ENCODE results near the gene RAD23A. TPM values are rescaled to one million over a fixed set of nuclear protein-coding genes. Genes with fewer than 3 reads are reported as not detected.
"Not testable (repeated sequence)": the region's sequence is repeated elsewhere in the genome, so short reads cannot be mapped to it uniquely, and the experiment has no call there.

Gene RAD23A
- total RNA-seq, result 100 to 1,000 TPM; 129 to 156 TPM

DNA sequence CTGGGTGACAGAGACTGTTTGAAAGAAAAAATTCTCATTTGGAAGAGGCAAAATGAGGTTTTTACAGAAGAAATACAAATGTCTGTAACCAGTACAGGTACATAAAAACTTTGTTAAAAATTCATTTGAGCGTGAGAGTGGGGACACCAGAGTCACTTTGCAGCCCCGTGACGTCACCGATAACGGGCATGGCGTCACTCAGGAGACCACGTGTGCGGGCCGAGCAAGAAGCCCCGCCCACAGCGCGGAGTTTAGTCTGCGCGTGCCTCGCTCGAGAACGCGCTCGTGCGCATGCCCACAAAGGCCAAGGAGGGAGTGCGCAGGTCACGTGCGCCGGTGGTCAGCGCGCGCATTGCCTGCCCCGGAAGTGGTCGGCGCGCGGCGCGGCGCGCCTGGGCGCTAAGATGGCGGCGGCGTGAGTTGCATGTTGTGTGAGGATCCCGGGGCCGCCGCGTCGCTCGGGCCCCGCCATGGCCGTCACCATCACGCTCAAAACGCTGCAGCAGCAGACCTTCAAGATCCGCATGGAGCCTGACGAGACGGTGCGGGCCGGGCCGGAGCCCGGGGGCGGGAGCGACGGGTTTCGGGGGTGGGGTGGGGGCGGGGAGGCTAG lies at the start of gene RAD23A:
TSS of gene RAD23A (plus strand) at position 384 of the 613 bp plus-strand sequence. CDS start at position 471, 87 bp downstream.
- Mint-ChIP-seq H3K27me3 (no peaks in the 10 kb centered on the region), H3K4me1 (peaks cover 14% of the 10 kb centered on the region), H3K36me3 (ENCODE audit: low read depth) (peaks cover 100% of the 10 kb centered on the region), H3K27ac (peak within 1 kb of the TSS; percentile 98), H3K4me3 (peak within 1 kb of the TSS; percentile 97), H3K9me3 (no peaks in the 10 kb centered on the region)
- peak; percentile 84 for ATAC-seq (replicated peaks)

GRCh38 chr19:12896460-12896859 lies 49.2 kb upstream of the RAD23A start:
- Mint-ChIP-seq H3K27me3 (no peaks in the 10 kb centered on the region), H3K4me1 (no peaks in the 10 kb centered on the region), H3K9me3 (no peaks in the 10 kb centered on the region), H3K27ac (no peak overlapping the region), H3K4me3 (no peak overlapping the region), H3K36me3 (ENCODE audit: low read depth) (peaks cover 72% of the 10 kb centered on the region)
- ATAC-seq (replicated peaks), result no peak

DNA sequence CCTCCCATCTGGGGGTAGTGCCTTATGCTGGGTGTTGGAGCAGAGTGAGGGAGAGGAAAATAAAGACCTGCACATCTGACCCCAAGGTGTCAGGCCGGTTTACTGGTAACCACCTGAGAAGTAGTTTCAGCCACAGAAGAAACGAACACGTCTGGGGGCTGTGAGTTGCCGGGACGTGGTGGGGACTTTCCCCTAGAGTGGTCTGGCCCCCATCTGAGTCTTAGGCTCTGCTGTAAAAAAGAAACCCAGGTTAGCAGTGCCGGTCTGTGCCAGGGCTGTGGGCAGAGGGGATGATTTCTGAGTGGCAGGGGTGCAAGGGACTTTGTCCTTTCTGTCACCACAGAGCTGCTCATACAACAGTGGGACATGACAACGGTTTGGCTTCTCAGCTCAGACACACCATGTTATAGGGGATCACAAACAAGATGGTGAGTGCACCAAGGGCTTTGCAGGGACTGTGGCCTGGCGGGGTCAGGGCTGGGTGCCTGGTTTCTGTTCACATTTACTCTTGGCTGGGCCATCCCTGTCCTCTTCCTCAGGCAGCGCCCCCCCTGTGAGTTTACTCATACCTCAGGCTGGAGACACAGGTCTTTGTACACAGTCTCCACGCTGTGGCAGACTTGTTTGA lies 45.7 kb upstream of the RAD23A start:
- H3K9me3 Mint-ChIP-seq, result no peaks in the 10 kb centered on the region
- peak overlapping the region; percentile 73 for H3K27ac Mint-ChIP-seq
- peaks cover 52% of the 10 kb centered on the region for H3K36me3 Mint-ChIP-seq (ENCODE audit: low read depth)
- no peak overlapping the region for H3K4me3 Mint-ChIP-seq
- H3K4me1 Mint-ChIP-seq, result no peaks in the 10 kb centered on the region
- no peaks in the 10 kb centered on the region for H3K27me3 Mint-ChIP-seq
- ATAC-seq (replicated peaks), result peak; percentile 95

GRCh38 chr19:12907166-12907565 lies 38.5 kb upstream of the RAD23A start:
- H3K36me3 Mint-ChIP-seq (ENCODE audit: low read depth), result peaks cover 4% of the 10 kb centered on the region
- no peaks in the 10 kb centered on the region for H3K27me3 Mint-ChIP-seq
- H3K9me3 Mint-ChIP-seq, result no peaks in the 10 kb centered on the region
- ATAC-seq (replicated peaks), result no peak
- no peaks in the 10 kb centered on the region for H3K4me1 Mint-ChIP-seq
- no peak overlapping the region for H3K4me3 Mint-ChIP-seq
- no peak overlapping the region for H3K27ac Mint-ChIP-seq

DNA sequence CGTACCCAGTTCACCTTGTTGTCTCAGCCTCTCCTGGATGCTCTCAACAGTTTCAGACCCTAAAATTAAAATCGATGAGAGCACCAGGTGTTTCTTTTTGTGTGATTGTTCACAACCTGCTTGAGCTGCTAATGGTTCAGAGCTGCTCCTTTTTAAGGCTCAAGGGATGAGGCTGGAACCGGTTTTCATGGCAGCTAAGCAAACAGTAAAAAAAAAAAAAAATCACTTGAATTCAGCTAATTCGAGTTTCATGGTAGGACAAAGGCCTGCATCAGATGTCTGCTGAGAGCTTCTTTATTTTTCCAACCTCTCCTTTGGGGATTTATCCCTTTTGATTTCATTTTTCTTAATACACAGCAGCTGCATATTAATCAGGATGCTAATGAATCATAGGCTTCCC lies 33.1 kb upstream of the RAD23A start:
- Mint-ChIP-seq H3K9me3 (no peaks in the 10 kb centered on the region), H3K4me3 (no peak overlapping the region), H3K27me3 (no peaks in the 10 kb centered on the region), H3K27ac (peak overlapping the region; percentile 7), H3K4me1 (peaks cover 8% of the 10 kb centered on the region), H3K36me3 (ENCODE audit: low read depth) (no peaks in the 10 kb centered on the region)
- ATAC-seq (replicated peaks), result no peak

DNA sequence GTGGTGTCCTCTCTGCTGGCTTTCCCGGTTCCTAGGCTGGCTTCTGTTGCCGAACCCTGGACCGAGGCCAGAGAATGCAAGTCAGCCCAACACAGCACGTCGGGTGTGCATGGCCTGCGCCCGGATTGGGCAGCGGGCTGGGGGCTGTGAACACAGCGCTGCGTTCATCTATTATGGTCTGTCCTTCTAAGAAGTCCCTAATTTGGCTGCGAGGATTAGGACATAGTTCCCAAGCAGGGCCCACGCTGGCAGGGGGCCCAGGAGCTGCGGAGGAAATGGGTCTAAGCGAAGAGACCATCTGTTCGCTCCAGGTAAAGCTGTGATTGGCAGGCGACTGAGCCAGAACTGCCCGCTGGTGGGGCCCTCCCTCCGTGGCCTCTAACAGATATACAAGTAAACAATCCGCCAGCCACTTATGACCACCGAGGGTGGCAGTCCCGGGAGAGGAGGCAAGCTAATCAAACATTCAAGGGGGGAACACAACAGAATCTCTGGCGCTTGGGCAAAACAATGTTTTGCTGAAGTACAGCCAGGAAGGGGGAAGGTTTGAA lies 32.6 kb upstream of the RAD23A start:
- no peaks in the 10 kb centered on the region for H3K27me3 Mint-ChIP-seq
- H3K27ac Mint-ChIP-seq, result peak overlapping the region; percentile 85

GRCh38 chr19:12913851-12914690 lies 31.6 kb upstream of the RAD23A start:
- Mint-ChIP-seq H3K4me3 (peak overlapping the region; percentile 63), H3K4me1 (peaks cover 10% of the 10 kb centered on the region), H3K27ac (peak overlapping the region; percentile 85), H3K9me3 (no peaks in the 10 kb centered on the region), H3K36me3 (ENCODE audit: low read depth) (peaks cover 3% of the 10 kb centered on the region), H3K27me3 (no peaks in the 10 kb centered on the region)
- ATAC-seq (replicated peaks), result peak; percentile 74

More for the DNA sequence above, 32.6 kb upstream of the RAD23A start:
- no peaks in the 10 kb centered on the region for H3K9me3 Mint-ChIP-seq
- ATAC-seq (replicated peaks), result no peak
- no peaks in the 10 kb centered on the region for H3K36me3 Mint-ChIP-seq (ENCODE audit: low read depth)
- H3K4me1 Mint-ChIP-seq, result peaks cover 8% of the 10 kb centered on the region
- H3K4me3 Mint-ChIP-seq, result no peak overlapping the region

DNA sequence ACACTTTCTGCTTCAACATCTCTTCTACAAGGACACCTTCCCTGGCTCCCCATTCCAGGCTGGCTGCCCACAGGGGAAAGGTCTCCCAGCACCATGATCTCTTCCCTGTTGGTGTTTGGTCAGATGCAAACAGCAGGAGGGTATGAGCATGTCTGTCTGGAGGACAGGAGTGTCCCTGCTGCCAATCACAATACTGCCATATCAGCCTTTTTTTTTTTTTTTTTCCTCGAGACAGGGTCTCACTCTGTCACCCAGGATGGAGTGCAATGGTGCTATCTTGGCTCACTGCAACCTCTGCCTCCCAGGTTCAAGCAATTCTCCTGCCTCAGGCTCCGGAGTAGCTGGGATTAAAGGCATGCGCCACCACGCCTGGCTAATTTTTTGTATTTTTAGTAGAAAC lies 29.8 kb upstream of the RAD23A start:
- ATAC-seq (replicated peaks); H3K4me3 Mint-ChIP-seq; H3K36me3 Mint-ChIP-seq (ENCODE audit: low read depth); H3K27me3 Mint-ChIP-seq; H3K27ac Mint-ChIP-seq; H3K9me3 Mint-ChIP-seq: not testable (repeated sequence)
- peaks cover 16% of the 10 kb centered on the region for H3K4me1 Mint-ChIP-seq

GRCh38 chr19:12918253-12918652 lies 27.4 kb upstream of the RAD23A start:
- peak overlapping the region; percentile 77 for H3K4me3 Mint-ChIP-seq
- ATAC-seq (replicated peaks), result no peak
- no peaks in the 10 kb centered on the region for H3K27me3 Mint-ChIP-seq
- peak overlapping the region; percentile 89 for H3K27ac Mint-ChIP-seq
- H3K36me3 Mint-ChIP-seq (ENCODE audit: low read depth), result peaks cover 20% of the 10 kb centered on the region
- H3K4me1 Mint-ChIP-seq, result peaks cover 16% of the 10 kb centered on the region
- no peaks in the 10 kb centered on the region for H3K9me3 Mint-ChIP-seq

GRCh38 chr19:12921047-12921446 lies 24.6 kb upstream of the RAD23A start:
- no peak for ATAC-seq (replicated peaks)
- no peak overlapping the region for H3K27ac Mint-ChIP-seq
- no peaks in the 10 kb centered on the region for H3K27me3 Mint-ChIP-seq
- no peaks in the 10 kb centered on the region for H3K9me3 Mint-ChIP-seq
- no peak overlapping the region for H3K4me3 Mint-ChIP-seq
- peaks cover 48% of the 10 kb centered on the region for H3K36me3 Mint-ChIP-seq (ENCODE audit: low read depth)
- peaks cover 8% of the 10 kb centered on the region for H3K4me1 Mint-ChIP-seq

DNA sequence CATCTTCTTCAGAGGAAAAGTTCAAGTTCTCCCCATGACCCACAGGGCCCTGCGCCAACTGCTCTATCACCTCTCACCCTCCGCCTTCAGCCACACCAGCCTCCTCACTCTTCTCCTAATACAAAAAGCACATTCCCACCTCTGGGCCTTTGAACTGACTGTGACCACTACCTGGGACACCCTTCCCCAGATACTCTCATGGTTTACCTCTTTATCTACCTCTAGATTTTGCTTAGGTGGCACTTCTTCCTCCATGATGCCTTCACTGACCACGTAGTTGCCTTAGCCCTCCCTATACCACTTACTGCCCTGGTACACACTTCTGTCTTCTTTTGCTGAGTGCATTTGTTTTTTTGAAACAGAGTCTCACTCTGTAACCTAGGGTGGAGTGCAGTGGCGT lies 22.7 kb upstream of the RAD23A start:
- Mint-ChIP-seq H3K27ac (no peak overlapping the region), H3K4me1 (peaks cover 8% of the 10 kb centered on the region)

DNA sequence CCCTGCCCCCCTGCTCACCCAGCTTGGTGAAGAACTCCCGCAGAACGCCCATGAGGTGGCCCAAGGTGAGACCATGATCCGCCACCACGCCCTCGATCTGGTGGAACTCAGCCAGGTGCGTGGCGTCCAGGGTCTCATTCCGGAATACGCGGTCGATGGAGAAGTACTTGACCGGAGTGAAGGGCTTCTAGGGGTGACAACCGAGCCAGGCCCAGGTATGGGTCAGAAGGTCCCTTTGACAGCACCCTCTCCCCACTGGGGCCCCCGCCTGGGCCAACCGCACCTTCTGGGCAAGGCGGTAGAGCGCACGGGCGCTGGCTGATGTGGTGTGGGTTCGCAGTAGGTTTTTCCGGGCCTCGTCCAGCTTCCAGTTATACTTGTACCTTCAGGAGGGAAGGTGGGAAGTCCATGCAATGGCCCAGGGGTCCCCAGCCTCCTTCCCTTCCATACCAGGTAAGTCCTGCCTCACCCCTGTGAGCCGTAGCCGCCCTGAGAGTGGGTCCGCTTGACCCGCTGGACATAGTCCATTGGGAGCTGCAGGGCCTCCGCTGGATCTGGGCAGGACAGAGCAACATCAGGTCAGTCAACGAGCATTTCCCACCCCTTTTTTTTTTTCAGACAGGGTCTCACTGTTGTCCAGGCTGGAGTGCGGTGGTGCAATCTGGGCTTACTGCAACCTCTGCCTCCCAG lies 20.9 kb upstream of the RAD23A start:
- Mint-ChIP-seq H3K4me3 (no peak overlapping the region), H3K27ac (no peak overlapping the region), H3K4me1 (peaks cover 9% of the 10 kb centered on the region), H3K9me3 (no peaks in the 10 kb centered on the region), H3K27me3 (no peaks in the 10 kb centered on the region), H3K36me3 (ENCODE audit: low read depth) (peaks cover 77% of the 10 kb centered on the region)
- no peak for ATAC-seq (replicated peaks)

More for the DNA sequence above, 22.7 kb upstream of the RAD23A start:
- Mint-ChIP-seq H3K36me3 (ENCODE audit: low read depth) (peaks cover 67% of the 10 kb centered on the region), H3K9me3 (no peaks in the 10 kb centered on the region), H3K27me3 (no peaks in the 10 kb centered on the region), H3K4me3 (no peak overlapping the region)
- no peak for ATAC-seq (replicated peaks)

- no peaks in the 10 kb centered on the region for H3K9me3 Mint-ChIP-seq
Measured at GRCh38 chr19:12930002-12930645, 15.5 kb upstream of the RAD23A start.

More at GRCh38 chr19:12930002-12930645, 15.5 kb upstream of the RAD23A start:
- no peaks in the 10 kb centered on the region for H3K27me3 Mint-ChIP-seq
- no peak overlapping the region for H3K27ac Mint-ChIP-seq
- H3K36me3 Mint-ChIP-seq (ENCODE audit: low read depth), result peaks cover 87% of the 10 kb centered on the region
- peaks cover 23% of the 10 kb centered on the region for H3K4me1 Mint-ChIP-seq
- no peak overlapping the region for H3K4me3 Mint-ChIP-seq
- no peak for ATAC-seq (replicated peaks)

Data from activated T-helper 17 cell treated with anti-CD3 and anti-CD28 coated beads, Interleukin-2, amount 50 U/mL, for 72 hours (primary cell).